Fibroblast of gingiva (primary cell): Measurements from ENCODE around the gene AOC1.

Experiments used
- DNase-seq: peaks from one replicate; pipeline ENCODE4 v3.0.0-alpha.2; 2011; ENCODE audit warnings: low read depth

AOC1 gene

GRCh38 chr7:150858236-150859197, 6.2 kb downstream of the AOC1 start:
- DNase-seq, result no peak

- DNase-seq, result no peak
Measured at GRCh38 chr7:150860291-150860977, 8.1 kb downstream of the AOC1 start.

- DNase-seq, result no peak
Measured at GRCh38 chr7:150860978-150861295, 8.6 kb downstream of the AOC1 start.

GRCh38 chr7:150862356-150862755, 10.0 kb downstream of the AOC1 start:
- DNase-seq, result no peak

- no peak for DNase-seq
Measured at GRCh38 chr7:150863946-150864345, 11.6 kb downstream of the AOC1 start.

GRCh38 chr7:150866932-150867564, 14.7 kb downstream of the AOC1 start:
- no peak for DNase-seq

- no peak for DNase-seq
Measured at GRCh38 chr7:150867605-150868004, 15.3 kb downstream of the AOC1 start.

- no peak for DNase-seq
Measured at GRCh38 chr7:150869467-150869866, 17.1 kb downstream of the AOC1 start.

- DNase-seq, result no peak
Measured at GRCh38 chr7:150871601-150872000, 19.3 kb downstream of the AOC1 start.

- DNase-seq, result no peak
Measured at GRCh38 chr7:150874401-150875198, 22.3 kb downstream of the AOC1 start.

- no peak for DNase-seq
Measured at GRCh38 chr7:150875791-150876190, 23.5 kb downstream of the AOC1 start.

- DNase-seq, result peak; percentile 54
Measured at GRCh38 chr7:150876817-150877526, 24.7 kb downstream of the AOC1 start.

GRCh38 chr7:150877536-150877935, 25.2 kb downstream of the AOC1 start:
- no peak for DNase-seq

GRCh38 chr7:150879345-150879744, 27.0 kb downstream of the AOC1 start:
- no peak for DNase-seq

GRCh38 chr7:150881189-150881588, 28.9 kb downstream of the AOC1 start:
- no peak for DNase-seq

- no peak for DNase-seq
Measured at GRCh38 chr7:150890853-150891584, 38.7 kb downstream of the AOC1 start.

- no peak for DNase-seq
Measured at GRCh38 chr7:150891740-150892139, 39.4 kb downstream of the AOC1 start.

GRCh38 chr7:150895809-150896208, 43.5 kb downstream of the AOC1 start:
- DNase-seq, result no peak

- no peak for DNase-seq
Measured at GRCh38 chr7:150896562-150897209, 44.4 kb downstream of the AOC1 start.
